LNCAP (cell line): ENCODE data around the gene NCK2.

ENCODE experiments used
- TF ChIP-seq, protein P1 (sequence below): fragments of 450-650 bp; IDR thresholded peaks from 2 replicates; pipeline ENCODE4 v1.5.1; 2017; ENCODE audit warnings: mild to moderate bottlenecking

NCK2 gene

DNA sequence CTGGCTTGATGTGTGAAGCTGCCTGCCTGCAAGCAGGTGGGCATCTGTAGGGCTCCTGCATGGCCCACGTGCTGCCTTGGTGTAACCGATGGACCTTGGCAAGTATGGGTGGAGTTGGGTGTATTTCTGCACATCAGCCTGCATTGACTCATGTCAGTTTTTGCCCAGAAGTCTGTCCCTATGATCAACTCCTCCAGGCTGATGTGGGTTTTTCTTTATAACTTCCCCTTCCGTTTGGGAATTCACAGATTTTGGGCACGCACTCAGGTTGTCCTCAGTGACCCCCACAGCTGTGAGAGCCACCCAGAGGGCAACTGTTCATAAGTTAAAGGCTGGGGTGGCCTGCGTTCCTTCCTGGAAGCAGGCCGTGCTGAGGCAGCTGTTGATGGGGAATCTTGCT is 123.3 kb downstream of the NCK2 start:
- TF ChIP-seq, protein P1, sequence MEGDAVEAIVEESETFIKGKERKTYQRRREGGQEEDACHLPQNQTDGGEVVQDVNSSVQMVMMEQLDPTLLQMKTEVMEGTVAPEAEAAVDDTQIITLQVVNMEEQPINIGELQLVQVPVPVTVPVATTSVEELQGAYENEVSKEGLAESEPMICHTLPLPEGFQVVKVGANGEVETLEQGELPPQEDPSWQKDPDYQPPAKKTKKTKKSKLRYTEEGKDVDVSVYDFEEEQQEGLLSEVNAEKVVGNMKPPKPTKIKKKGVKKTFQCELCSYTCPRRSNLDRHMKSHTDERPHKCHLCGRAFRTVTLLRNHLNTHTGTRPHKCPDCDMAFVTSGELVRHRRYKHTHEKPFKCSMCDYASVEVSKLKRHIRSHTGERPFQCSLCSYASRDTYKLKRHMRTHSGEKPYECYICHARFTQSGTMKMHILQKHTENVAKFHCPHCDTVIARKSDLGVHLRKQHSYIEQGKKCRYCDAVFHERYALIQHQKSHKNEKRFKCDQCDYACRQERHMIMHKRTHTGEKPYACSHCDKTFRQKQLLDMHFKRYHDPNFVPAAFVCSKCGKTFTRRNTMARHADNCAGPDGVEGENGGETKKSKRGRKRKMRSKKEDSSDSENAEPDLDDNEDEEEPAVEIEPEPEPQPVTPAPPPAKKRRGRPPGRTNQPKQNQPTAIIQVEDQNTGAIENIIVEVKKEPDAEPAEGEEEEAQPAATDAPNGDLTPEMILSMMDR, result no peak

DNA sequence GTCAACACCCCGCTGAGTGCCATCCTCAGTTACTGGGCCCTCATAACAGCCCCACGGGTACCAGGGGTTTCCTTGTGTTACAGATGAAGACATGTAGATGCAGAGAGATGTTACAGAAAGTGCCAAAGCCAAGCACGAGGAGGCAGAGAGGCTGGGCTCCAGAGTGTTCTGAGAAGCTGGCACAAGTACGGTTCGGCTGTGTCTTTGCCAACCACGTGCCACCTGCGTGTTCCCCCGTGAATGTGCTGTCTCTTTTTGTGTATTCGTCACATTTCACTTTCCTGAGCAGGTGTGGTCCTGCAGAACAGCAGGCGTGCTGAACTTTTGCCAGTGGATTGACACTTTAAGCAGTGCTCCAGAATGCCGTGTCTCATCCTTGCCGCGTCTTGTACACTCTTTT is 124.6 kb downstream of the NCK2 start:
- TF ChIP-seq, protein P1, result no peak

DNA sequence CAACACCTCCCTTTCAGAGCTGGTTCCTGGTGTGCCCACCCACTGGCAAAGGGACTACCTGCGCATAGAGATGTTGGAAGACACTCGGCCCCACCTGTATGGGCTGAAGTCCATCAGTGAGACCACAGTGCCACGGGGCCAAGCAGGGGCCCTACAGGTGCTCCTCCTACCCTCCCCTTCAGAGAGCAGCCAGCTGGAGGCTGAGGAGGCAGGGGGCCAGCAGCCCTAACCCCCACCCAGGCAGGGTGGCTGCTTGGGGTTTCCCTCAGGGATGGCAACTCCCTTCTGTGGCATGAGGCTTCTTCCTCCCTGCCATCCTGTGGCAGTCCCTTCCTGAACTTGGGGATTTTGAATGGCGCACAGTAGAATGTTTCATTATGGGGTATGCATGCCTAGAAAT is 125.3 kb downstream of the NCK2 start:
- TF ChIP-seq, protein P1, result no peak

DNA sequence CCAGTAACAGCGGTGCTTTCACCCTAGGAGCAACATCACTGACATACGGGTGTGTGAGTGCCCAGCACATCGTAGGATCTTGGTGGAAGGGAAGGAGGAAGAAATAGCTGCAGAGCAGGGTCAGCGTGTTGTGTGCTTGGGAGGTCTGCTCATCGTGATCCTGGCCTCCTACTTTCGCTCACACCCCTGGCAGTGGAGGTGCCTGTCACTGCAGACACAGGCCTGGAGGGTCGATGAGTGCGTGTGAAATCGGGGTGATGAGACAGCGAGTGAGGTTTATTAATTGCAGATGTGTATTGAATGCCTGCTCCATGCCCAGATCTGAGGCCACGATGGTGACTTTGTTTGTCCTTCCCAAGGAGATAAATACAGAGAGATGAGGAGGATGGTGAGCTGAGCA is 126.1 kb downstream of the NCK2 start:
- TF ChIP-seq, protein P1, result no peak

DNA sequence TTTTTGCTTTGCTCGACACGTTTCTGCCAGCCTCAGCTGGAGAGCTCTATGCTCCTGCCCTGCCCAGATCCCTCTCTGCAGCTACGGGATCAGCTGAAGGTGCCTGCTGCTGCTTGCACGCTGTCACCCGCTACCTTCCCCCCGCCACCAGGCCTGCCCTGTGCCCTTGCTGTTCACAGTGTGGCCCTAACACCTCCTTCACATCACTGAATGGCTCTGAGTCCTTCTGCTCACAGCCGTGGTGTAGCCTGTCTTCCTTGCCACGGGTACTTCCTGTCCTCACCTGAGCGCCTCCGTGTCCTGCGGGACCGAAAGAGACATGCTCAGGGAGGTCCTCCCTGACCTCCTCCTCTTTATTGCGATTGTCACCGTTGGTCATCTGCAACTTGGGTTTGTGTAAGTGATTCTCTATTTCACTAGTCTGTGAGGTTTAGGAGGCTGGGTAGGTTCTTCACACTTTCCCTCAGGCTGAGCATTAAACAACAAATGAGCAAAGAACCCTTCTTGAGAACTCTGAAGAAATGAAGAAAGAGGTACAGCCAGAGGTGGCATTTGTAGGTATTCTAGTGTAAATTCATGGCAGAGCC is 127.5 kb downstream of the NCK2 start:
- TF ChIP-seq, protein P1, result no peak

DNA sequence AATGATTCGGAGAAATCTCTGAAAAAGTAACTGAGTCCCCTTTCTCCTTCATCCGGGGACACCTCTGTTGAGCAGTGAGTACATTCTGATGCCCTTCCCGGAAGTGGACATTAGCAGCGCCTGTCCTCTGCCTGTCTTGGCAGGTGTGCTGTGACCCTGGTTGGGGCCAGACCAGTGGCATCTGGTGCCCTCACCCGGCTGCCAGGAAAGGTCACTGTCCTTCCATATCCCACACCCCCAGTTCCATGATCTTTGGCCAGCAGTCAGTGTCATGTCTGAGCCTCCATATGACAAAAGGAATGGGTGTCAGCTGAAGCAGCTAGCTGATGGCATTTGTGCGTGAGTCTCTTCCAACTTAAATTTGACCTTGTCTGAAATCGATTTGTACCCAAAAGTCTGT is 128.1 kb downstream of the NCK2 start:
- TF ChIP-seq, protein P1, result no peak

DNA sequence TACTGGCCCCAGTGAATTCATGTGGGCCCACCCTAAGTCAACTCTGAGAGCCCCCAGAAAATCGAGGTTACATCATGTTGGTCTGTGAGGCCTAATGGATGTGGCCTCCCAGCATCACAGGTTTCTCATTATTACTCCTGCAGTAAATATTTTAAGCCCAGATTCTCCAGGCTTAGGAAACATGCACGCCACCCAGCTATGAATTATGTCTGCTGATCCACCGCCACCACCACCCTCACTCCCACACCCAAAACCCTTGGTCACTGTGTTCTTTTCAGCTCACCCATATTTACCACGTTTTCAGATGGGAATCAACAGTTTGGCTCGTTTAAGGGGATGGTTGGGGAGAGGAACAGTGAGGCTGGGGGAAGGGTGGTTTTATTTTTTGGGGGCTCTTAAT is 128.6 kb downstream of the NCK2 start:
- TF ChIP-seq, protein P1, result no peak

DNA sequence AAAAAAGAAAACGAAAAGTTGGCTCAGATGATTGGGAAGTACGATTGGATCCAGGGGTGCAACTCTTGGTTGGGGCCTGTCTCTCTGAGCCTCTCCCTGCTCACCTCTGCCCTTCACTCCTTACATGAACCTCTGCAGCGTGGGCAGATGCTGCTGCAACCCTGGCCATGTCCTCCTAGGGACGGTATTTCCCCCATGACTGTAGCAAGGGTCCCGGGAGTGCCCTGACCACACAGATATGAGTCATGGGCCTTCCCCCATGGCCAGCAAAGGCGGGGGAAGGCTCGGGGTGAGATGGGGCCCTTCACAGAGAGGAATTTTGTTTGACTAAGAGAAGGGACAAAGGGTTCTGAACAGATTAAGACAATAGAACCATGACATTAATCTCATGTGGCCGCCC is 129.0 kb downstream of the NCK2 start:
- TF ChIP-seq, protein P1, result no peak
